Measurements from ENCODE around the gene ADORA1. TPM values are rescaled to one million over a fixed set of nuclear protein-coding genes. Genes with fewer than 3 reads are reported as not detected.

The ADORA1 gene
- total RNA-seq, 5 donors from 2014 or later (not counting 1 experiment from before 2014, with no cell fraction given): not detected

GRCh38 chr1:203149188-203149840 lies 21.8 kb downstream of the ADORA1 start:
- no peak for DNase-seq
- ChIA-PET POLR2A (no interaction called here), CTCF (no interaction called here)
- Histone ChIP-seq H3K9me3 (no peaks in the 10 kb centered on the region), H3K36me3 (ENCODE audit: control insufficient read depth in 2 of 2, extremely low read depth in 1 of 2, insufficient read depth in 1 of 2, low read length in 1 of 2) (no peaks in the 10 kb centered on the region), H3K27ac (ENCODE audit: low read length) (no peak overlapping the region), H3K27me3 (replicated peaks in 1 of 2; ENCODE audit: control insufficient read depth in 2 of 2, extremely low read depth in 1 of 2, insufficient read depth in 2 of 2, low read length in 1 of 2) (peaks cover 0 to 42% of the 10 kb centered on the region in 2 experiments), H3K4me1 (ENCODE audit: control insufficient read depth in 1 of 2, extremely low read depth in 1 of 2, insufficient read depth in 2 of 2, low read length in 2 of 2) (no peaks in the 10 kb centered on the region), H3K4me3 (ENCODE audit: control insufficient read depth in 1 of 2, extremely low read depth in 1 of 2, low read length in 1 of 2) (no peak overlapping the region)
- Mint-ChIP-seq H3K9me3 (no peaks in the 10 kb centered on the region), H3K27me3 (peaks cover 0 to 11% of the 10 kb centered on the region in 2 donors), H3K4me3 (no peak overlapping the region), H3K36me3 (no peaks in the 10 kb centered on the region), H3K27ac (no peak overlapping the region), H3K4me1 (no peaks in the 10 kb centered on the region)
- no peak for ATAC-seq (replicated peaks in 1 of 4)
- 65% methylated on average over 3 of the region's 7 CpGs for WGBS (ENCODE audit: insufficient coverage)

- DNase-seq: no peak
- Histone ChIP-seq H3K4me1 (ENCODE audit: control insufficient read depth in 1 of 2, extremely low read depth in 1 of 2, insufficient read depth in 2 of 2, low read length in 2 of 2) (no peaks in the 10 kb centered on the region), H3K4me3 (ENCODE audit: control insufficient read depth in 1 of 2, extremely low read depth in 1 of 2, low read length in 1 of 2) (no peak overlapping the region), H3K9me3 (no peaks in the 10 kb centered on the region), H3K36me3 (ENCODE audit: control insufficient read depth in 2 of 2, extremely low read depth in 1 of 2, insufficient read depth in 1 of 2, low read length in 1 of 2) (no peaks in the 10 kb centered on the region), H3K27me3 (replicated peaks in 1 of 2; ENCODE audit: control insufficient read depth in 2 of 2, extremely low read depth in 1 of 2, insufficient read depth in 2 of 2, low read length in 1 of 2) (peaks cover 0 to 46% of the 10 kb centered on the region in 2 experiments), H3K27ac (ENCODE audit: low read length) (no peak overlapping the region)
- Mint-ChIP-seq H3K9me3 (no peaks in the 10 kb centered on the region), H3K36me3 (no peaks in the 10 kb centered on the region), H3K4me1 (no peaks in the 10 kb centered on the region), H3K4me3 (no peak overlapping the region), H3K27me3 (peaks cover 0 to 16% of the 10 kb centered on the region in 2 donors), H3K27ac (no peak overlapping the region)
- WGBS (ENCODE audit: insufficient coverage): 91% methylated on average over 4 of the region's 9 CpGs
- ChIA-PET CTCF (no interaction called here), POLR2A (interaction anchor here in 1 of 2 donors (0.6 kb wide), 1 partner anchor 72 kb away, joined by 5 read pairs; no protein-coding TSS in a partner anchor)
- no peak for ATAC-seq (replicated peaks in 1 of 4)
Observed at GRCh38 chr1:203150511-203151297, 23.2 kb downstream of the ADORA1 start.

- DNase-seq (no peak), ATAC-seq (replicated peaks in 1 of 4) (no peak)
- POLR2A ChIA-PET: no interaction called here
- Mint-ChIP-seq H3K9me3 (no peaks in the 10 kb centered on the region), H3K4me3 (no peak overlapping the region), H3K36me3 (no peaks in the 10 kb centered on the region), H3K27ac (no peak overlapping the region), H3K27me3 (peaks cover 0 to 19% of the 10 kb centered on the region in 2 donors), H3K4me1 (no peaks in the 10 kb centered on the region)
- 53% methylated on average over 4 of the region's 9 CpGs for WGBS (ENCODE audit: insufficient coverage)
- Histone ChIP-seq H3K9me3 (no peaks in the 10 kb centered on the region), H3K27ac (ENCODE audit: low read length) (no peak overlapping the region), H3K27me3 (replicated peaks in 1 of 2; ENCODE audit: control insufficient read depth in 2 of 2, extremely low read depth in 1 of 2, insufficient read depth in 2 of 2, low read length in 1 of 2) (peaks cover 0 to 43% of the 10 kb centered on the region in 2 experiments), H3K4me1 (ENCODE audit: control insufficient read depth in 1 of 2, extremely low read depth in 1 of 2, insufficient read depth in 2 of 2, low read length in 2 of 2) (no peaks in the 10 kb centered on the region), H3K36me3 (ENCODE audit: control insufficient read depth in 2 of 2, extremely low read depth in 1 of 2, insufficient read depth in 1 of 2, low read length in 1 of 2) (no peaks in the 10 kb centered on the region), H3K4me3 (ENCODE audit: control insufficient read depth in 1 of 2, extremely low read depth in 1 of 2, low read length in 1 of 2) (no peak overlapping the region)
- CTCF ChIA-PET: no interaction called here
Observed at GRCh38 chr1:203151362-203152157, 24.0 kb downstream of the ADORA1 start.

GRCh38 chr1:203152158-203153034 lies 24.9 kb downstream of the ADORA1 start:
- DNase-seq (no peak), ATAC-seq (replicated peaks in 1 of 4) (no peak)
- H3K36me3 ChIP-seq (ENCODE audit: control insufficient read depth in 2 of 2, extremely low read depth in 1 of 2, insufficient read depth in 1 of 2, low read length in 1 of 2): no peaks in the 10 kb centered on the region
- peaks cover 0 to 43% of the 10 kb centered on the region in 2 experiments for H3K27me3 ChIP-seq (replicated peaks in 1 of 2; ENCODE audit: control insufficient read depth in 2 of 2, extremely low read depth in 1 of 2, insufficient read depth in 2 of 2, low read length in 1 of 2)
- Mint-ChIP-seq H3K9me3 (no peaks in the 10 kb centered on the region), H3K27ac (no peak overlapping the region), H3K4me3 (no peak overlapping the region), H3K27me3 (peaks cover 0 to 19% of the 10 kb centered on the region in 2 donors), H3K36me3 (no peaks in the 10 kb centered on the region), H3K4me1 (no peaks in the 10 kb centered on the region)
- H3K9me3 ChIP-seq: no peaks in the 10 kb centered on the region
- H3K27ac ChIP-seq (ENCODE audit: low read length): no peak overlapping the region
- H3K4me1 ChIP-seq (ENCODE audit: control insufficient read depth in 1 of 2, extremely low read depth in 1 of 2, insufficient read depth in 2 of 2, low read length in 2 of 2): no peaks in the 10 kb centered on the region
- ChIA-PET CTCF (no interaction called here), POLR2A (no interaction called here)
- 78% methylated on average over 3 of the region's 10 CpGs for WGBS (ENCODE audit: insufficient coverage)
- H3K4me3 ChIP-seq (ENCODE audit: control insufficient read depth in 1 of 2, extremely low read depth in 1 of 2, low read length in 1 of 2): no peak overlapping the region

- Mint-ChIP-seq H3K4me3 (no peak overlapping the region), H3K9me3 (peaks cover 0 to 5% (median 3%) of the 10 kb centered on the region in 3 donors), H3K36me3 (no peaks in the 10 kb centered on the region), H3K27ac (no peak overlapping the region), H3K27me3 (peaks cover 0 to 19% of the 10 kb centered on the region in 2 donors), H3K4me1 (no peaks in the 10 kb centered on the region)
- no peak overlapping the region for H3K4me3 ChIP-seq (ENCODE audit: control insufficient read depth in 1 of 2, extremely low read depth in 1 of 2, low read length in 1 of 2)
- ATAC-seq (replicated peaks in 1 of 4): no peak
- DNase-seq: no peak
- CTCF ChIA-PET: no interaction called here
- no peaks in the 10 kb centered on the region for H3K4me1 ChIP-seq (ENCODE audit: control insufficient read depth in 1 of 2, extremely low read depth in 1 of 2, insufficient read depth in 2 of 2, low read length in 2 of 2)
- H3K36me3 ChIP-seq (ENCODE audit: control insufficient read depth in 2 of 2, extremely low read depth in 1 of 2, insufficient read depth in 1 of 2, low read length in 1 of 2): no peaks in the 10 kb centered on the region
- WGBS (ENCODE audit: insufficient coverage): 47% methylated on average over 3 of the region's 9 CpGs
- peaks cover 0 to 43% of the 10 kb centered on the region in 2 experiments for H3K27me3 ChIP-seq (replicated peaks in 1 of 2; ENCODE audit: control insufficient read depth in 2 of 2, extremely low read depth in 1 of 2, insufficient read depth in 2 of 2, low read length in 1 of 2)
- POLR2A ChIA-PET: no interaction called here
- H3K27ac ChIP-seq (ENCODE audit: low read length): no peak overlapping the region
- no peaks in the 10 kb centered on the region for H3K9me3 ChIP-seq
Observed at GRCh38 chr1:203153051-203153988, 25.8 kb downstream of the ADORA1 start.

Data from T-cell (primary cell).